HG03280 (cell line): Measurements from ENCODE around the gene MCM3AP.
A peak's percentile ranks its signal among the peaks of the same experiment; 100 is the strongest.

Source experiments
- ATAC-seq: cut with Tn5 transposase; IDR thresholded peaks from one replicate; pipeline ENCODE4 v1.9.1; 2021; ENCODE audit warnings: mild to moderate bottlenecking, moderate library complexity; ENCODE audit not compliant: unreplicated experiment

Gene MCM3AP

GRCh38 chr21:46285206-46285661 lies at the start of gene MCM3AP:
TSS of gene MCM3AP (minus strand) at chr21:46285611. CDS start at chr21:46285286, 325 bp downstream.
- ATAC-seq: no peak

- ATAC-seq: no peak
These were observed 49.1 kb upstream of the MCM3AP start for GRCh38 chr21:46334351-46335140.

- no peak for ATAC-seq
These were observed 44.4 kb upstream of the MCM3AP start for GRCh38 chr21:46329796-46330195.

- ATAC-seq: no peak
These were observed 42.7 kb upstream of the MCM3AP start for GRCh38 chr21:46328151-46328550.

- ATAC-seq: no peak
These were observed 42.3 kb upstream of the MCM3AP start for GRCh38 chr21:46327711-46328110.

GRCh38 chr21:46326110-46326703 lies 40.8 kb upstream of the MCM3AP start:
- no peak for ATAC-seq

GRCh38 chr21:46325073-46325912 lies 39.9 kb upstream of the MCM3AP start:
- no peak for ATAC-seq

GRCh38 chr21:46324390-46325072 lies 39.1 kb upstream of the MCM3AP start:
- ATAC-seq: peak; percentile 61

- ATAC-seq: peak; percentile 81
These were observed 38.4 kb upstream of the MCM3AP start, which contains the start of the genes C21orf58 and PCNT for GRCh38 chr21:46323710-46324389. TSS of gene C21orf58 (minus strand) at chr21:46323870. CDS start at chr21:46322738, 1,132 bp downstream. TSS of gene PCNT (plus strand) at chr21:46324156. CDS start at chr21:46324229, 73 bp downstream.

GRCh38 chr21:46323227-46323709 lies 37.9 kb upstream of the MCM3AP start:
- ATAC-seq: no peak

GRCh38 chr21:46322351-46323226 lies 37.2 kb upstream of the MCM3AP start:
- no peak for ATAC-seq

- ATAC-seq: no peak
These were observed 35.0 kb upstream of the MCM3AP start for GRCh38 chr21:46320331-46320801.

- ATAC-seq: no peak
These were observed 33.8 kb upstream of the MCM3AP start for GRCh38 chr21:46319186-46319585.

GRCh38 chr21:46318464-46318845 lies 33.0 kb upstream of the MCM3AP start:
- no peak for ATAC-seq

GRCh38 chr21:46317710-46318463 lies 32.5 kb upstream of the MCM3AP start:
- ATAC-seq: no peak

- no peak for ATAC-seq
These were observed 31.4 kb upstream of the MCM3AP start for GRCh38 chr21:46316708-46317324.

- ATAC-seq: no peak
These were observed 29.1 kb upstream of the MCM3AP start for GRCh38 chr21:46314441-46315020.
